Omental fat pad (tissue), 4 donors: ENCODE measurements around the gene NOS3. TPM values are rescaled to one million over a fixed set of nuclear protein-coding genes. Genes with fewer than 3 reads are reported as not detected.
"Not testable (repeated sequence)": the region's sequence is repeated elsewhere in the genome, so short reads cannot be mapped to it uniquely, and the experiment has no call there.

Experiments used
- ATAC-seq: fragments of 150-250 bp; one replicate; pipeline ENCODE4 v1.9.1; 2016; ENCODE audit warnings: mild to moderate bottlenecking, moderate library complexity; ENCODE audit not compliant: low FRiP score
- DNase-seq: peaks from one replicate; pipeline ENCODE4 v3.0.0-alpha.2; 2019; ENCODE audit warnings: low spot score
- total RNA-seq, 4 donors: library from RNA; depleted of rRNA; stranded (reverse); fragments of >200 nt; gene quantifications; one replicate each; pipeline ENCODE4 v1.1.0, GENCODE V29; 2016
- TF ChIP-seq, protein P1 (sequence below), 3 donors: fragments of 450-650 bp; IDR thresholded peaks; one replicate each; pipeline ENCODE4 v1.5.1; 2016 to 2017; ENCODE audit warnings: antibody characterized with exemption in 3 of 3, mild to moderate bottlenecking in 3 of 3, moderate library complexity in 2 of 3

The NOS3 gene
- total RNA-seq, 4 donors from 2014 or later = 11.2 to 75.3 (median 25.2) TPM

DNA sequence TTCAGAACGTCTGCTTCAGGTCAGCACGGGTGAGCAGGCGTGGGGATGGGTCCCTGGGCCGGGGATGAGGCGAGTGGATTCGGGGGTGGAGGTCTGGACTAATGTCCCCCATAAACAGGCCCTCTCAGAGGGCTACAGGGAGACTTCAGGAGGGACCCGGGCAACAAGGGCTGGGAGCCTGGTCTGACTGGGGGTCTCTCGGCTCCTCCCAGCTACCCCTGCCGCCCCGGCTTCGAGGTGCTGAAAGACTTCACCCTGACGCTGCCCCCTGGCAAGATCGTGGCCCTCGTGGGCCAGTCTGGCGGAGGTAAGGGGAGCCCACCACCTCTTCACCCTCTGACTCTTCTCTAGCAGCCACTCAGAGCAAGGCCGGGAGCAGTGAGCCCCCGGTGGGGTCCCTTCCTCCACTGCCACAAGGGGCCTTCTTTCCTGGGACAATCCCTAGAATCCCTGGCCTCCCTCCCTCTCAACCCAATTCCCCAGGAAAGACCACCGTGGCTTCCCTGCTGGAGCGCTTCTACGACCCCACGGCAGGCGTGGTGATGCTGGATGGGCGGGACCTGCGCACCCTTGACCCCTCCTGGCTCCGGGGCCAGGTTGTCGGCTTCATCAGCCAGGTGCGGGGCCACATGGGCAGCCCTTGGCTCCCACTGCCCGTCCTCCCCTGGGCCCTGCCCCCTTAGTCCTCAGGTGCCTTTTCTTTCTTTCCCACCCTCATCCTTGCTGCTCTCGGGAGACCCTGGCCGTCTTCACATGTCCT, 50.0 kb downstream of the NOS3 start:
- no peak for DNase-seq
- TF ChIP-seq, protein P1, sequence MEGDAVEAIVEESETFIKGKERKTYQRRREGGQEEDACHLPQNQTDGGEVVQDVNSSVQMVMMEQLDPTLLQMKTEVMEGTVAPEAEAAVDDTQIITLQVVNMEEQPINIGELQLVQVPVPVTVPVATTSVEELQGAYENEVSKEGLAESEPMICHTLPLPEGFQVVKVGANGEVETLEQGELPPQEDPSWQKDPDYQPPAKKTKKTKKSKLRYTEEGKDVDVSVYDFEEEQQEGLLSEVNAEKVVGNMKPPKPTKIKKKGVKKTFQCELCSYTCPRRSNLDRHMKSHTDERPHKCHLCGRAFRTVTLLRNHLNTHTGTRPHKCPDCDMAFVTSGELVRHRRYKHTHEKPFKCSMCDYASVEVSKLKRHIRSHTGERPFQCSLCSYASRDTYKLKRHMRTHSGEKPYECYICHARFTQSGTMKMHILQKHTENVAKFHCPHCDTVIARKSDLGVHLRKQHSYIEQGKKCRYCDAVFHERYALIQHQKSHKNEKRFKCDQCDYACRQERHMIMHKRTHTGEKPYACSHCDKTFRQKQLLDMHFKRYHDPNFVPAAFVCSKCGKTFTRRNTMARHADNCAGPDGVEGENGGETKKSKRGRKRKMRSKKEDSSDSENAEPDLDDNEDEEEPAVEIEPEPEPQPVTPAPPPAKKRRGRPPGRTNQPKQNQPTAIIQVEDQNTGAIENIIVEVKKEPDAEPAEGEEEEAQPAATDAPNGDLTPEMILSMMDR (IDR thresholded peaks at IDR 0.05) = no peak
- ATAC-seq = no peak

DNA sequence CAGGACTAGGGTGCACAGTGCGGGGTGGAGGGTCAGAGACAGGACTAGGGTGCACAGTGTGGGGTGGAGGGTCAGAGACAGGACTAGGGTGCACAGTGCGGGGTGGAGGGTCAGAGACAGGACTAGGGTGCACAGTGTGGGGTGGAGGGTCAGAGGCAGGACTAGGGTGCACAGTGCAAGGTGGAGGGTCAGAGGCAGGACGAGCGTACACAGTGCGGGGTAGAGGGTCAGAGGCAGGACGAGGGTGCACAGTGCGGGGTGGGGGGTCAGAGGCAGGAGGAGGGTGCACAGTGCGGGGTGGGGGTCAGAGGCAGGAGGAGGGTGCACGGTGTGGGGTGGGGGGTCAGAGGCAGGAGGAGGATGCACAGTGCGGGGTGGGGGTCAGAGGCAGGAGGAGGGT, 52.6 kb downstream of the NOS3 start:
- DNase-seq, ATAC-seq: not testable (repeated sequence)

DNA sequence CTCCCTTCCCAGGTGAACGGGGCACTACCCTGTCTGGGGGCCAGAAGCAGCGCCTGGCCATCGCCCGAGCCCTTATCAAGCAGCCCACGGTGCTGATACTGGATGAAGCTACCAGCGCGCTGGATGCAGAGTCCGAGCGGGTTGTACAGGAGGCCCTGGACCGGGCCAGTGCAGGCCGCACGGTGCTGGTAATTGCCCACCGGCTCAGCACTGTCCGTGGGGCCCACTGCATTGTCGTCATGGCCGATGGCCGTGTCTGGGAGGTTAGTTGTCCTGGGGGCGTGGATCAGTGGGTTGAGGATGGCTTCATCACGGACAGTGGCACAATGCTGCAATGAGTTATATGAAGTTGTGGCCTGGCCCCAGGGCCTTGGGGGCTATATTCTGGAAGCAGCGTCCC, 53.1 kb downstream of the NOS3 start:
- no peak for DNase-seq
- no peak for ATAC-seq
- TF ChIP-seq, protein P1 (IDR thresholded peaks at IDR 0.05) = no peak

DNA sequence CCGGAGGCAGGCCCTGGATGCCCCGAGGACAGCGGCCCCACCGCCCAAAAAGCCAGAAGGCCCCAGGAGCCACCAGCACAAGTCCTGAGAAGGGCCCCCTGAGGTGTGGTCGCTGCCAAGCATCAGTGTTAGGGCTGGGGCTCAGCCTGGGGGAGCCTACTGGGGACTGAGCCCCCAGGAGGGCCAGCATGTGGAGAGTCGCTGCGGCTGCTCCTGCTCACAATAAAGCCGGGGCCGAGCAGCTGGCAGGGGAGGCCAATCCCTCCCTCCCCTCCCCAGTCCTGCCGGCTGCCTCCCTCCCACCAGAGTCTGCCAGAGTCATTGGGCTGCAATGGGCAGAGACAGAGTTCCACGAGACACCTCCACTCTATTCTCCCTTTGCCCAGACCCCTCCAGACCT, 54.4 kb downstream of the NOS3 start:
- TF ChIP-seq, protein P1 (IDR thresholded peaks at IDR 0.05) = no peak

DNA sequence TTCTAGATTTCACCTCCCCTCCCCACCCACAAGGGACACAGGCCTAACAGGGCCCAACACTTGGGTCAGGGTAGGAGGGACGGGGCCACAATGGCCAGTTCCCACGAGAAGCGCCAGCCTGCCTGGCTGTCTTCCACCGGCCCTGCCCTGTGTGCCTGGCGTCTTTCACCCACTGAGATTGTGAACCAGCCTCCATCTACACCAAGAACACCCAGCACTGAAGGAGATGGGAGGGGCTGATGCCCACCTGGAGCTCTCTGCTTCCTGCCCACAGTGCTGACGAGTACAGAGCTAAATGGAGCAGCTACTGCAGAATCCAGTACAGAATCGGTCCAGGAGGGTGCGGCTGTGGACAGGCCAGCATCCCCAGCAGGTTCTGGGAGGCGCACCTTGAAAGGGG, 55.1 kb downstream of the NOS3 start:
- no peak for DNase-seq
- TF ChIP-seq, protein P1 (IDR thresholded peaks at IDR 0.05) = no peak

More for the DNA sequence above, 54.4 kb downstream of the NOS3 start:
- ATAC-seq (no peak), DNase-seq (no peak)

DNA sequence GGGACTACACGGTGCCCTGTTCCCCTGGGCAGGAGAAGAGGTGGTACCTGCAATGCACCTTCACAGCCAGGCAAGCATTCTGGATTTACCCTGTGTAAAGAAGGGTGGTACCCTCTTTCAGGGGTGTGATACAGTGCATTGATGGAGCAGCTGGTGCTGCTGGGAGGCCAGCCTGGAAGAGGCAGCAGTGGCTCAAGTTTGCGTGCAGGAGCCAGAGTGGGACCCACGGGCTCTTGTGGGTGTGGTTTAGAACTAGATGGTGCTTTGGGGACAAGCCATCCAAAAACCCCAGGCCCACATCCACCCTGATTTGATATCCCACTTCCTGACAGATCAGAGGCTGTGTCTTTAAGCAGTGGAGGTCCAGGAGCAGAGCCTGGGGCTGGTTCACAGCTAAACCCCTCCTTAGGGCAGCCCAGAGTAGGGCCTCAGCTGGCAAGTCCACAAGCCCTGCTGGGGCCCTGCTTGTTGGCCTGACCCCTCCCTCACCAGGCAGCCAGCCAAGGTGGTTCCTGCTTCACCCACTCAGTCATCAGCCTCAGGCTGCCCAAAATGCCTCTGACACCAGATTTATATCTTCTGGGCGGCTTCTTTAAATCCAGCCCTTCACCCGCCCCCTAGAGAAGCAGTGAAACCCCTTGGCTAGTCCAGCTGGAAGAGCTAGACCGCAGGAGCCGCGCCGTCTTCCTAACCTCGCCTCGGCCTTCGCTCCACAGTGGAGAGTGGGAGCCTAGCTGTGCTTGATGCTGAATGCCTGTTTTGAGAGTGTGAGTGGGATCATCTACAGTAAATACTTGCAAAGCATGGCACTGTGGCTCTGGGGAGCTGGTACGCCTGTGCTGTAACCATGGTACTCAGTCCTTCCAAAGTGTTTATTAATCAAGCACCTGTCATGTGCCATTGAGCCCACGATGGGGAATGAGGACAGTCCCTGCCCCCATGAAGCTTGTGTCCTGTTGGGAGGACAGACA, 56.1 kb downstream of the NOS3 start:
- DNase-seq (no peak), ATAC-seq (peak; percentile 22)
- TF ChIP-seq, protein P1 (IDR thresholded peaks at IDR 0.05) = no peak

More for the DNA sequence above, 55.1 kb downstream of the NOS3 start:
- ATAC-seq = no peak
